PC-3 (cell line): ENCODE data around the gene PRKAR1B. TPM values are rescaled to one million over a fixed set of nuclear protein-coding genes. Genes with fewer than 3 reads are reported as not detected.

Experiments
- ATAC-seq: fragments of 200-7000 bp; cut with Tn5 transposase; 2 replicates; pipeline ENCODE4 v1.9.1; 2020; ENCODE audit warnings: mild to moderate bottlenecking, moderate library complexity
- BruUV-seq: library from RNA; stranded (reverse); fragments of 400-500 nt; replicated peaks from 2 replicates; lab custom pipeline; 2021; lab: Mats Ljungman, UMichigan
- CTCF ChIA-PET: fragments of 300-600 bp; sonication (Branson Sonifier 250); formaldehyde crosslinking; loops from one replicate; lab custom pipeline; 2022; ENCODE audit warnings: antibody characterized with exemption; lab: Charles Lee
- POLR2A ChIA-PET: fragments of 300-600 bp; sonication (Branson Sonifier 250); formaldehyde crosslinking; loops from one replicate; lab custom pipeline; 2022; ENCODE audit warnings: antibody characterized with exemption; ENCODE audit not compliant: unreplicated experiment; lab: Charles Lee
- DNase-seq: peaks from one replicate; pipeline ENCODE4 v3.0.0-alpha.2; 2015
- H2AFZ ChIP-seq: fragments of 300-600 bp; sonication (generic); 2 replicates; pipeline ENCODE4 v1.6.0; 2016; ENCODE audit warnings: antibody characterized with exemption, low read length
- H3F3A ChIP-seq: fragments of 300-600 bp; sonication (generic); one replicate; pipeline ENCODE4 v1.6.0; 2017; ENCODE audit warnings: antibody characterized with exemption, low read length, control low read depth, mild to moderate bottlenecking; ENCODE audit not compliant: unreplicated experiment
- H3K27ac ChIP-seq: fragments of 300-600 bp; sonication (generic); 2 replicates; pipeline ENCODE4 v1.5.1; 2016; ENCODE audit warnings: mild to moderate bottlenecking, low read length
- H3K27me3 ChIP-seq: fragments of 300-600 bp; sonication (generic); 2 replicates; pipeline ENCODE4 v1.6.1; 2016; ENCODE audit warnings: low read length, mixed read lengths
- H3K36me3 ChIP-seq: fragments of 300-600 bp; sonication (generic); 2 replicates; pipeline ENCODE4 v1.6.1; 2016; ENCODE audit warnings: low read depth, mixed run types, low read length, mixed read lengths
- H3K4me1 ChIP-seq: fragments of 300-600 bp; sonication (generic); 2 replicates; pipeline ENCODE4 v1.5.1; 2016; ENCODE audit warnings: low read length; ENCODE audit not compliant: insufficient read depth
- H3K4me2 ChIP-seq: fragments of 300-600 bp; sonication (generic); 2 replicates; pipeline ENCODE4 v1.6.0; 2016; ENCODE audit warnings: low read length
- H3K4me3 ChIP-seq: fragments of 300-600 bp; sonication (generic); 2 replicates; pipeline ENCODE4 v1.5.1; 2016; ENCODE audit warnings: mild to moderate bottlenecking, low read length, mixed read lengths
- H3K79me2 ChIP-seq: fragments of 300-600 bp; sonication (generic); 2 replicates; pipeline ENCODE4 v1.6.1; 2017; ENCODE audit warnings: low read length, mixed read lengths
- H3K9ac ChIP-seq: fragments of 300-600 bp; sonication (generic); 2 replicates; pipeline ENCODE4 v1.6.0; 2016; ENCODE audit warnings: mild to moderate bottlenecking, low read length
- H3K9me2 ChIP-seq: fragments of 300-600 bp; sonication (generic); replicated peaks from 2 replicates; pipeline ENCODE4 v1.6.1; 2016; ENCODE audit warnings: mixed run types, low read length, mixed read lengths
- H3K9me3 ChIP-seq: fragments of 300-600 bp; sonication (generic); 2 replicates; pipeline ENCODE4 v1.6.1; 2016; ENCODE audit warnings: low read length, mixed read lengths
- H4K20me1 ChIP-seq: fragments of 300-600 bp; sonication (generic); 2 replicates; pipeline ENCODE4 v1.6.1; 2016; ENCODE audit warnings: low read length, mixed read lengths
- EZH2 ChIP-seq: fragments of 300-600 bp; sonication (generic); IDR thresholded peaks from one replicate; pipeline ENCODE4 v1.6.1; 2017; ENCODE audit warnings: antibody characterized with exemption, mild to moderate bottlenecking, low read length; ENCODE audit not compliant: unreplicated experiment
- EZH2phosphoT487 ChIP-seq: fragments of 300-600 bp; sonication (generic); IDR thresholded peaks from 2 replicates; pipeline ENCODE4 v1.6.1; 2018; ENCODE audit warnings: mild to moderate bottlenecking, antibody characterized with exemption, low read length, borderline replicate concordance
- intact Hi-C: fragments of 100-400 bp; cut with micrococcal nuclease; formaldehyde crosslinking; loops from 2 replicates; pipeline ENCODE4 v1.9.0; 2023
- total RNA-seq: library from RNA; depleted of rRNA; stranded (reverse); fragments of >200 nt; gene quantifications from 2 replicates; pipeline ENCODE4 v1.2.3, GENCODE V29; 2014
- TF ChIP-seq, protein P1 (sequence below): fragments of 300-600 bp; sonication (generic); conservative IDR thresholded peaks from 2 replicates; pipeline ENCODE4 v1.5.1; 2017; ENCODE audit warnings: antibody characterized with exemption, low read depth, mild to moderate bottlenecking, low read length

The PRKAR1B gene
- total RNA-seq, 1 experiment from 2014 or later, result 15.6 TPM

DNA sequence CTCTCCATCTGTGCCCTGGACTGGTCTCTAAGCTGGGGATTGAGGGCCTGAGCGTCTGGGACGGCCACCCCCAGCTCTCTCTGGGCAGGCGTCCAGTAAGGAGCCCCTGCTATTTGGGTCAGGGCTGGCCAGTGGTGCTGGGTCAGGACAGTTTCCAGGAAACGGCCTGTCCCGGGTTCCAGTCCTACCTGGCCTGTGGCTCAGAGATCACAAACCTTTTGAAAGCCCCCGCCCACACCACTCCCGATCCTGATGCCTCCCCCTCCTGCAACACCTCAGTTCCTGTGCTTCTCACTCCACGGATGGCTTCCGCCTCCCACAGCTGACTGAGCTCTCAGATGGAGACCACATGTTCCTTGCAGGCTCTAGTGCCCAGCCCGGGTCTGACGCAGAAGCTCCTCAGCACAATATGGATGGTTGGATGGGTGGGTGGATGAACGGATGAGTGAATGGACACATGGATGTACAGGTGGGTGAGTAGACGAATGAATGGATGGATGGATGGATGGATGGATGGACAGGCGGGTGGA is 115.7 kb downstream of the PRKAR1B start:
- Histone ChIP-seq H3K79me2 (no peaks in the 10 kb centered on the region), H3K4me3 (no peak overlapping the region), H3K4me1 (no peaks in the 10 kb centered on the region), H3K36me3 (no peaks in the 10 kb centered on the region), H3K9me2 (no peaks in the 10 kb centered on the region), H4K20me1 (no peaks in the 10 kb centered on the region), H3F3A (no peaks in the 10 kb centered on the region), H3K9ac (no peak overlapping the region), H3K27ac (no peak overlapping the region), H3K27me3 (no peaks in the 10 kb centered on the region), H3K9me3 (no peaks in the 10 kb centered on the region), H2AFZ (no peak overlapping the region), H3K4me2 (no peak overlapping the region)
- ChIA-PET POLR2A (no interaction called here), CTCF (no interaction called here)
- ATAC-seq (no peak), DNase-seq (no peak)
- intact Hi-C loops, result no loop called here
- TF ChIP-seq EZH2phosphoT487 (no peak), EZH2 (no peak)
- TF ChIP-seq, protein P1, sequence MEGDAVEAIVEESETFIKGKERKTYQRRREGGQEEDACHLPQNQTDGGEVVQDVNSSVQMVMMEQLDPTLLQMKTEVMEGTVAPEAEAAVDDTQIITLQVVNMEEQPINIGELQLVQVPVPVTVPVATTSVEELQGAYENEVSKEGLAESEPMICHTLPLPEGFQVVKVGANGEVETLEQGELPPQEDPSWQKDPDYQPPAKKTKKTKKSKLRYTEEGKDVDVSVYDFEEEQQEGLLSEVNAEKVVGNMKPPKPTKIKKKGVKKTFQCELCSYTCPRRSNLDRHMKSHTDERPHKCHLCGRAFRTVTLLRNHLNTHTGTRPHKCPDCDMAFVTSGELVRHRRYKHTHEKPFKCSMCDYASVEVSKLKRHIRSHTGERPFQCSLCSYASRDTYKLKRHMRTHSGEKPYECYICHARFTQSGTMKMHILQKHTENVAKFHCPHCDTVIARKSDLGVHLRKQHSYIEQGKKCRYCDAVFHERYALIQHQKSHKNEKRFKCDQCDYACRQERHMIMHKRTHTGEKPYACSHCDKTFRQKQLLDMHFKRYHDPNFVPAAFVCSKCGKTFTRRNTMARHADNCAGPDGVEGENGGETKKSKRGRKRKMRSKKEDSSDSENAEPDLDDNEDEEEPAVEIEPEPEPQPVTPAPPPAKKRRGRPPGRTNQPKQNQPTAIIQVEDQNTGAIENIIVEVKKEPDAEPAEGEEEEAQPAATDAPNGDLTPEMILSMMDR, result no peak
- no TSS peak for BruUV-seq

GRCh38 chr7:610531-611280 is 116.4 kb downstream of the PRKAR1B start:
- no peaks in the 10 kb centered on the region for H3K9me2 ChIP-seq
- no peaks in the 10 kb centered on the region for H3F3A ChIP-seq
- no TSS peak for BruUV-seq
- H3K36me3 ChIP-seq, result no peaks in the 10 kb centered on the region
- H3K27ac ChIP-seq, result no peak overlapping the region
- DNase-seq (no peak), ATAC-seq (no peak)
- H4K20me1 ChIP-seq, result no peaks in the 10 kb centered on the region
- H3K4me3 ChIP-seq, result no peak overlapping the region
- intact Hi-C loops, result no loop called here
- ChIA-PET CTCF (no interaction called here), POLR2A (no interaction called here)
- H3K9me3 ChIP-seq, result no peaks in the 10 kb centered on the region
- no peaks in the 10 kb centered on the region for H3K79me2 ChIP-seq
- no peak overlapping the region for H2AFZ ChIP-seq
- no peak overlapping the region for H3K4me2 ChIP-seq
- H3K9ac ChIP-seq, result no peak overlapping the region
- no peaks in the 10 kb centered on the region for H3K4me1 ChIP-seq
- H3K27me3 ChIP-seq, result no peaks in the 10 kb centered on the region
- TF ChIP-seq, protein P1, result no peak
- TF ChIP-seq EZH2 (no peak), EZH2phosphoT487 (no peak)

GRCh38 chr7:610141-610530 is 116.9 kb downstream of the PRKAR1B start:
- no peaks in the 10 kb centered on the region for H3K36me3 ChIP-seq
- DNase-seq (no peak), ATAC-seq (no peak)
- no peak overlapping the region for H3K27ac ChIP-seq
- H3F3A ChIP-seq, result no peaks in the 10 kb centered on the region
- no TSS peak for BruUV-seq
- H3K27me3 ChIP-seq, result no peaks in the 10 kb centered on the region
- TF ChIP-seq EZH2phosphoT487 (no peak), EZH2 (no peak)
- TF ChIP-seq, protein P1, result no peak
- H2AFZ ChIP-seq, result no peak overlapping the region
- no peak overlapping the region for H3K4me3 ChIP-seq
- no peak overlapping the region for H3K9ac ChIP-seq
- no peaks in the 10 kb centered on the region for H3K9me2 ChIP-seq
- no peaks in the 10 kb centered on the region for H4K20me1 ChIP-seq
- intact Hi-C loops, result no loop called here
- no peaks in the 10 kb centered on the region for H3K79me2 ChIP-seq
- no peak overlapping the region for H3K4me2 ChIP-seq
- no peaks in the 10 kb centered on the region for H3K4me1 ChIP-seq
- no peaks in the 10 kb centered on the region for H3K9me3 ChIP-seq
- ChIA-PET CTCF (no interaction called here), POLR2A (no interaction called here)
